K562 (cell line): Measurements from ENCODE around the gene ALOXE3. TPM values are rescaled to one million over a fixed set of nuclear protein-coding genes. Genes with fewer than 3 reads are reported as not detected.

Experiments
- ASH1L ChIP-seq: fragments of 450-650 bp; IDR thresholded peaks from 2 replicates; pipeline ENCODE4 v1.6.1; 2018; ENCODE audit warnings: borderline replicate concordance, mild to moderate bottlenecking, low read depth; ENCODE audit not compliant: partially characterized antibody
- CHD4 ChIP-seq: fragments of 200-600 bp; sonication (generic); IDR thresholded peaks from 3 replicates; pipeline ENCODE4 v1.6.1; 2012; ENCODE audit warnings: low read depth, mild to moderate bottlenecking, mixed read lengths, low read length, inconsistent platforms; ENCODE audit not compliant: insufficient read depth, insufficient replicate concordance, poor library complexity, severe bottlenecking
- ETS1 ChIP-seq: conservative IDR thresholded peaks from 2 replicates; pipeline ENCODE4 v1.6.1; 2011; ENCODE audit warnings: low read depth, mild to moderate bottlenecking, low read length; ENCODE audit not compliant: control insufficient read depth
- FOXP1 ChIP-seq: sonication (generic); formaldehyde crosslinking; IDR thresholded peaks from 2 replicates; pipeline ENCODE4 v1.8.0; 2022; ENCODE audit warnings: mild to moderate bottlenecking, missing genetic modification reagents
- GABPB2 ChIP-seq: fragments of 250-450 bp; sonication (Bioruptor Pico); conservative IDR thresholded peaks from 2 replicates; pipeline ENCODE4 v1.5.1; 2021; ENCODE audit warnings: mild to moderate bottlenecking
- HNRNPH1 ChIP-seq: fragments of 200-400 bp; formaldehyde crosslinking; optimal IDR thresholded peaks from 2 replicates; pipeline ENCODE3; 2017; ENCODE audit warnings: low read depth, mild to moderate bottlenecking, low read length, moderate library complexity
- HSF4 ChIP-seq: fragments of 250-450 bp; sonication (Bioruptor Pico); IDR thresholded peaks from 2 replicates; pipeline ENCODE4 v2.1.2; 2022; ENCODE audit warnings: mild to moderate bottlenecking, moderate library complexity, borderline replicate concordance
- MED1 ChIP-seq: sonication (generic); formaldehyde crosslinking; IDR thresholded peaks from 2 replicates; pipeline ENCODE4 v1.8.1; 2023; ENCODE audit warnings: missing genetic modification reagents, borderline replicate concordance
- MEF2A ChIP-seq: IDR thresholded peaks from 2 replicates; pipeline ENCODE4 v1.6.1; 2011; ENCODE audit warnings: low read depth, mild to moderate bottlenecking, low read length, moderate library complexity; ENCODE audit not compliant: control insufficient read depth
- MYBL2 ChIP-seq, 2 experiments: fragments of 450-650 bp in 1 of 2; sonication (generic) in 1 of 2; formaldehyde crosslinking in 1 of 2; IDR thresholded peaks; 2 replicates each; pipeline versions ENCODE4 v1.6.1 to v1.8.1; 2017 to 2022; ENCODE audit warnings: borderline replicate concordance in 1 of 2, inconsistent platforms in 1 of 2, low read depth in 1 of 2, mild to moderate bottlenecking in 1 of 2, missing genetic modification reagents in 1 of 2, moderate library complexity in 1 of 2
- NCOA4 ChIP-seq: fragments of 450-650 bp; IDR thresholded peaks from 2 replicates; pipeline ENCODE4 v1.6.1; 2018; ENCODE audit warnings: mild to moderate bottlenecking; ENCODE audit not compliant: partially characterized antibody
- NR2C1 ChIP-seq, 2 experiments: fragments of 450-650 bp; IDR thresholded peaks; 2 replicates each; pipeline ENCODE4 v1.6.1; 2017; ENCODE audit warnings: mild to moderate bottlenecking in 2 of 2, antibody characterized with exemption in 1 of 2, inconsistent platforms in 1 of 2, missing compliant biosample characterization in 1 of 2, missing genetic modification characterization in 1 of 2
- RBFOX2 ChIP-seq: fragments of 200-400 bp; formaldehyde crosslinking; IDR thresholded peaks from 2 replicates; pipeline ENCODE4 v1.6.1; 2017; ENCODE audit warnings: low read depth, mild to moderate bottlenecking, low read length, moderate library complexity
- RNF2 ChIP-seq: sonication (generic); IDR thresholded peaks from 2 replicates; pipeline ENCODE4 v1.6.1; 2016
- TBL1XR1 ChIP-seq, 2 experiments: IDR thresholded peaks; 2 replicates each; pipeline ENCODE4 v1.6.1; 2012; ENCODE audit warnings: improper control_type of control experiment in 2 of 2, low read length in 2 of 2, mild to moderate bottlenecking in 1 of 2
- ZFP1 ChIP-seq: fragments of 450-650 bp; formaldehyde crosslinking; IDR thresholded peaks from 2 replicates; pipeline ENCODE4 v1.4.0; 2020; ENCODE audit warnings: mild to moderate bottlenecking, mixed read lengths
- ZNF12 ChIP-seq: sonication (generic); formaldehyde crosslinking; IDR thresholded peaks from 2 replicates; pipeline ENCODE4 v1.4.0; 2020; ENCODE audit warnings: mild to moderate bottlenecking, missing genetic modification reagents
- ZNF143 ChIP-seq: sonication (generic); formaldehyde crosslinking; IDR thresholded peaks from 2 replicates; pipeline ENCODE4 v1.9.0; 2022; ENCODE audit warnings: mild to moderate bottlenecking, missing genetic modification reagents
- ZNF280A ChIP-seq: fragments of 450-650 bp; IDR thresholded peaks from 2 replicates; pipeline ENCODE4 v1.6.1; 2018; ENCODE audit warnings: mild to moderate bottlenecking, low read depth; ENCODE audit not compliant: partially characterized antibody
- polyA plus RNA-seq, 8 experiments: library from polyadenylated mRNA; depleted of rRNA in 4 of 8; stranded (reverse) in 5 of 8; unstranded in 3 of 8; fragments of >200 nt; fragmentation: Nextera tagmentation in 2 of 8; fragmentation: Illumina TruSeq in 1 of 8; extraction: Ambion mirVana in 2 of 8; extraction: Trizol in 1 of 8; gene quantifications; 2 replicates each; pipeline versions ENCODE4 v1.2.1 to v1.2.3, GENCODE V29; 2011 to 2014; ENCODE audit warnings: inconsistent platforms in 1 of 8, missing spikeins in 1 of 8
- total RNA-seq, 7 experiments: library from RNA; depleted of rRNA in 6 of 7; stranded (reverse); fragments of >200 nt in 6 of 7; fragmentation: Illumina TruSeq in 2 of 7; extraction: Trizol in 2 of 7; gene quantifications; 2 replicates each; pipeline versions ENCODE4 v1.2.1 to v1.2.3, GENCODE V29; 2011 to 2021; ENCODE audit warnings: low replicate concordance in 1 of 7
- TF ChIP-seq, protein P1 (sequence below): fragments of 450-650 bp; formaldehyde crosslinking; IDR thresholded peaks from 2 replicates; pipeline ENCODE4 v1.4.0; 2020; ENCODE audit warnings: mild to moderate bottlenecking, moderate library complexity
- TF ChIP-seq, protein P2 (sequence below): fragments of 200-800 bp; sonication (Bioruptor generic); IDR thresholded peaks from 2 replicates; pipeline ENCODE4 v1.6.1; 2017; ENCODE audit warnings: missing genetic modification characterization, missing compliant biosample characterization

The ALOXE3 gene
- total and polyA plus RNA-seq, 9 of the 15 experiments (the other 6 are each of a cell fraction or from before 2014, with no cell fraction given), result 0.04 TPM; not detected in 8

DNA sequence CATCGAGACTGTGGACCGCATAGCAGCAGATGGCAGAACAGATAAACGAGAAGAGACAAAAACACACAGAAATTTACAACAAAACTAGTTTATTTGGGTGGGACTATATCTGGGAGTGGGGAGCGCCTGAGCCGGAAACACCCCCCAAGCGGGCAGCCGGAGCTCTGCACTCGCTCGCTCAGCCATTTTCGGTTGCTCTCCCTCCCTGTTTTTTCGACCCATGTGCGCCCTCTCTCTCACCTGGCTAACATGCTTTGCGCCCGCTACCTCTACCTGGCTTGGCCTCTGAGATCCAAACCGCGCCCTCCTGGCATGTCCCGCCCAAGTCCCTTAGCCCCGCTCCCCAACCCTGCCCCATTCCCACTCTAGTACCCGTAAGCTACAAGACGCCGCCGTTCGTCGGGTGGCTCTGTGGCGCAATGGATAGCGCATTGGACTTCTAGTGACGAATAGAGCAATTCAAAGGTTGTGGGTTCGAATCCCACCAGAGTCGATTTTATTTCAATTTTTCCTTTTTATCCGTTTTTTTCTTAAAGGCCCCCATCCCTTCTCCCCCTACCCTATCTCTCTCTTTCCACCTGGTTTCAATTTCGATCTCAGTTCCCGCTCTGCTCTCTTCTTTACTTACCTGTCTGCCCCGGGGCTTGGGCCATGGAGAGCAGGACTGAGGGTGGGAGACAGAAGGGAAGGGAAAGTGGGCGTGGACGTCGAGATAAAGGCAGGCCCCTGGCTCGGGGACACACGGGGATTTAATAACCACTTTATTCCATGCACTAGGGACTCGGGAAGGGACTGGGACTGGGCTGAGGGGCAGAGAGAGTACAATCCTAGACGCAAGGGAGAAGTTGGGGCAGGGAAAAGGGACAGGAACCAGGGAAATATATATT is 2.4 kb upstream of the ALOXE3 start (continued):
- no peak for TF ChIP-seq MYBL2 (IDR thresholded peaks at IDR 0.05; ENCODE audit: low read depth)
- TF ChIP-seq MYBL2 (CRISPR knock-in tag; IDR thresholded peaks at IDR 0.05; ENCODE audit: borderline replicate concordance), result no peak
- TF ChIP-seq ZNF280A, result no peak
- no peak for TF ChIP-seq NCOA4
- TF ChIP-seq HSF4 (CRISPR knock-in tag), result no peak
- no peak for TF ChIP-seq ETS1
- TF ChIP-seq TBL1XR1 (IDR thresholded peaks at IDR 0.05; ENCODE audit: low read length in 2 of 2), result no peak
- no peak for TF ChIP-seq ZNF143 (CRISPR knock-in tag)
- no peak for TF ChIP-seq MEF2A
- TF ChIP-seq GABPB2, result no peak
- no peak for TF ChIP-seq ASH1L
- no peak for TF ChIP-seq MED1 (CRISPR knock-in tag)
- TF ChIP-seq ZNF12, result no peak
- no peak for TF ChIP-seq CHD4
- TF ChIP-seq NR2C1 (IDR thresholded peaks at IDR 0.05), result no peak
- no peak for TF ChIP-seq NR2C1 (tag; IDR thresholded peaks at IDR 0.05)
- no peak; the same call in 1 of the 2 replicates for TF ChIP-seq RNF2
- peak; percentile 27; the same call in 1 of the 2 replicates for TF ChIP-seq RBFOX2
- TF ChIP-seq HNRNPH1, result no peak
- no peak for TF ChIP-seq ZFP1 (CRISPR knock-in tag)
- TF ChIP-seq, protein P1, sequence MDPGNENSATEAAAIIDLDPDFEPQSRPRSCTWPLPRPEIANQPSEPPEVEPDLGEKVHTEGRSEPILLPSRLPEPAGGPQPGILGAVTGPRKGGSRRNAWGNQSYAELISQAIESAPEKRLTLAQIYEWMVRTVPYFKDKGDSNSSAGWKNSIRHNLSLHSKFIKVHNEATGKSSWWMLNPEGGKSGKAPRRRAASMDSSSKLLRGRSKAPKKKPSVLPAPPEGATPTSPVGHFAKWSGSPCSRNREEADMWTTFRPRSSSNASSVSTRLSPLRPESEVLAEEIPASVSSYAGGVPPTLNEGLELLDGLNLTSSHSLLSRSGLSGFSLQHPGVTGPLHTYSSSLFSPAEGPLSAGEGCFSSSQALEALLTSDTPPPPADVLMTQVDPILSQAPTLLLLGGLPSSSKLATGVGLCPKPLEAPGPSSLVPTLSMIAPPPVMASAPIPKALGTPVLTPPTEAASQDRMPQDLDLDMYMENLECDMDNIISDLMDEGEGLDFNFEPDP (CRISPR knock-in tag), result no peak
- peak; percentile 19; the same call in 1 of the 2 replicates for TF ChIP-seq FOXP1 (CRISPR knock-in tag)
- TF ChIP-seq, protein P2, sequence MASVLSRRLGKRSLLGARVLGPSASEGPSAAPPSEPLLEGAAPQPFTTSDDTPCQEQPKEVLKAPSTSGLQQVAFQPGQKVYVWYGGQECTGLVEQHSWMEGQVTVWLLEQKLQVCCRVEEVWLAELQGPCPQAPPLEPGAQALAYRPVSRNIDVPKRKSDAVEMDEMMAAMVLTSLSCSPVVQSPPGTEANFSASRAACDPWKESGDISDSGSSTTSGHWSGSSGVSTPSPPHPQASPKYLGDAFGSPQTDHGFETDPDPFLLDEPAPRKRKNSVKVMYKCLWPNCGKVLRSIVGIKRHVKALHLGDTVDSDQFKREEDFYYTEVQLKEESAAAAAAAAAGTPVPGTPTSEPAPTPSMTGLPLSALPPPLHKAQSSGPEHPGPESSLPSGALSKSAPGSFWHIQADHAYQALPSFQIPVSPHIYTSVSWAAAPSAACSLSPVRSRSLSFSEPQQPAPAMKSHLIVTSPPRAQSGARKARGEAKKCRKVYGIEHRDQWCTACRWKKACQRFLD (CRISPR knock-in tag), result no peak
